ENCODE results near the gene STEAP1B.

STEAP1B gene

DNA sequence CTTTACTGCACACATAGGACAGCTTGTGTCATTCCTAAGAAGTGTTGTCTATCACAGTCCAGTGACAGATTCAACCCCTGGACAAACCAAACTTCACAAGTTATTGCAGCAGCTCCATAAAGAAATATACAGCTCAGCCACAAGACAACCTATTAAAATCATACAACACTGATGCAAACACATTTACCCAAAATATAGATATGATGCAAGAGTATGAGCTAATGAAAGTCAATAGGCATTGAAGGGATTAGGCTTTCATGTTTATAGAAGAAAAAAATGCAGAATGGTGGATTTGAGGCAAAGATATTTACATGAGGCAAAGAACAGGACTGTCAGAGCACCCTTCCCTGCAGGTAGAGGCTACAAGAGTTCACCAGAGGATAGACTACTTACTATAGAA lies 128.1 kb downstream of the STEAP1B start:
- DNase-seq (ENCODE audit: low spot score): no peak

Data from cerebellar cortex (tissue), 1 donor.